Keratinocyte (primary cell): ENCODE measurements around the gene HERPUD1.

Experiments
- EZH2 ChIP-seq: IDR thresholded peaks from one replicate; pipeline ENCODE4 v1.6.1; 2012; ENCODE audit warnings: inconsistent platforms, mild to moderate bottlenecking, low read length, moderate library complexity
- TF ChIP-seq, protein P1 (sequence below), 3 experiments: IDR thresholded peaks in 1 of 3; conservative IDR thresholded peaks in 1 of 3; optimal IDR thresholded peaks in 1 of 3; 2 replicates in 2 of 3; 3 replicates in 1 of 3; pipeline versions ENCODE3 to v1.5.1; 2011; ENCODE audit warnings: low read length in 3 of 3, mild to moderate bottlenecking in 3 of 3, moderate library complexity in 2 of 3, control low read depth in 1 of 3, inconsistent platforms in 1 of 3; ENCODE audit not compliant: insufficient read depth in 2 of 3; ENCODE audit errors: extremely low read depth in 1 of 3

DNA sequence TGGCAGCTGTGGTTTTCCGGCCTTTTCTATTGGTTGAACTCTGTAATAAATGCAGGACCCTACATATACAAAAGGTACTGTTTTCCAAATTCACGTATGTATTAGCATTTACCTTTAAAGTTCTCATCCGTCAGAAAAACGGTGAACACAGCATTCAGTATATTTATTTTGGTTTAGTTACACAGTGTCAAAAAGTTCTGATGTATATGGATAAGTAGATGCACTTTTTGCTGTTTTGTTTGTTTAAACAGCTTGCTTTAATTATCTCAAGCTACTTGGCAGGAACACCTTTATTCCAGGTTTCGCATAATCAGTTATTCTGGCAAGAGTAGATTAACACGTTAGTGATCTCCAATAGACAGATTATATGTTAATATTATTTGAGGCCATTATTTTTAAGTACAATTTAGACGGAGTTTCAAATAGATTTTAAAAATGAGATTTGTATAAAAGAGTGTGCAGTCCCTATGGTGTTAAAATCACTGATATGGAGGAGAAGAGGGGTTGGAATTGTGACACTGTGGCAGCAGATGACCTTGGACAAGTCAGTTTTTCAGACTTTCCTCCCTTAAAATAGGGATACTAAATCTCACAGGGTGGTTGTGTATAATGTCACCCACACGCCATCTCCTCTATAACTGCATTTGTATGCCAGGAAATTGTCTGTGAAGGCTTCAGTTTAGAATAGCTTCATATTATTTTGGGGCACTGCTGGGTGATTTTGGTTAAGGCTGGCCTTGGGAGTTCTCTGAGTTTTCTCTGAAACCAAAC is 2.1 kb downstream of the HERPUD1 start:
- TF ChIP-seq, protein P1, sequence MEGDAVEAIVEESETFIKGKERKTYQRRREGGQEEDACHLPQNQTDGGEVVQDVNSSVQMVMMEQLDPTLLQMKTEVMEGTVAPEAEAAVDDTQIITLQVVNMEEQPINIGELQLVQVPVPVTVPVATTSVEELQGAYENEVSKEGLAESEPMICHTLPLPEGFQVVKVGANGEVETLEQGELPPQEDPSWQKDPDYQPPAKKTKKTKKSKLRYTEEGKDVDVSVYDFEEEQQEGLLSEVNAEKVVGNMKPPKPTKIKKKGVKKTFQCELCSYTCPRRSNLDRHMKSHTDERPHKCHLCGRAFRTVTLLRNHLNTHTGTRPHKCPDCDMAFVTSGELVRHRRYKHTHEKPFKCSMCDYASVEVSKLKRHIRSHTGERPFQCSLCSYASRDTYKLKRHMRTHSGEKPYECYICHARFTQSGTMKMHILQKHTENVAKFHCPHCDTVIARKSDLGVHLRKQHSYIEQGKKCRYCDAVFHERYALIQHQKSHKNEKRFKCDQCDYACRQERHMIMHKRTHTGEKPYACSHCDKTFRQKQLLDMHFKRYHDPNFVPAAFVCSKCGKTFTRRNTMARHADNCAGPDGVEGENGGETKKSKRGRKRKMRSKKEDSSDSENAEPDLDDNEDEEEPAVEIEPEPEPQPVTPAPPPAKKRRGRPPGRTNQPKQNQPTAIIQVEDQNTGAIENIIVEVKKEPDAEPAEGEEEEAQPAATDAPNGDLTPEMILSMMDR (optimal IDR thresholded peaks at IDR 0.05 in 1 of 3, IDR thresholded peaks at IDR 0.05 in 1 of 3, conservative IDR thresholded peaks at IDR 0.05 in 1 of 3; ENCODE audit: extremely low read depth in 1 of 3, insufficient read depth in 2 of 3, low read length in 3 of 3): no peak
- TF ChIP-seq EZH2: no peak
